ENCODE measurements around the gene TLN1.

TLN1 gene

GRCh38 chr9:35703906-35704672 is 27.9 kb downstream of the TLN1 start:
- no peak for DNase-seq (ENCODE audit: low read depth)

GRCh38 chr9:35702696-35703095 is 29.3 kb downstream of the TLN1 start:
- H3K4me3 ChIP-seq (ENCODE audit: low read depth, low read length), result no peak overlapping the region
- DNase-seq (ENCODE audit: low read depth), result no peak
- no peak for TF ChIP-seq CTCF (IDR thresholded peaks at IDR 0.05; ENCODE audit: insufficient read depth, low read depth, low read length, missing control alignments)

More at GRCh38 chr9:35703906-35704672, 27.9 kb downstream of the TLN1 start:
- no peak for TF ChIP-seq CTCF (IDR thresholded peaks at IDR 0.05; ENCODE audit: insufficient read depth, low read depth, low read length, missing control alignments)
- H3K4me3 ChIP-seq (ENCODE audit: low read depth, low read length), result no peak overlapping the region

GRCh38 chr9:35700942-35701341 is 31.1 kb downstream of the TLN1 start:
- H3K4me3 ChIP-seq (ENCODE audit: low read depth, low read length), result no peak overlapping the region
- DNase-seq (ENCODE audit: low read depth), result no peak
- no peak for TF ChIP-seq CTCF (IDR thresholded peaks at IDR 0.05; ENCODE audit: insufficient read depth, low read depth, low read length, missing control alignments)

GRCh38 chr9:35700031-35700430 is 32.0 kb downstream of the TLN1 start:
- DNase-seq (ENCODE audit: low read depth), result no peak
- no peak for TF ChIP-seq CTCF (IDR thresholded peaks at IDR 0.05; ENCODE audit: insufficient read depth, low read depth, low read length, missing control alignments)
- no peak overlapping the region for H3K4me3 ChIP-seq (ENCODE audit: low read depth, low read length)

GRCh38 chr9:35698231-35698630 is 33.8 kb downstream of the TLN1 start:
- H3K4me3 ChIP-seq (ENCODE audit: low read depth, low read length), result no peak overlapping the region
- no peak for DNase-seq (ENCODE audit: low read depth)
- no peak for TF ChIP-seq CTCF (IDR thresholded peaks at IDR 0.05; ENCODE audit: insufficient read depth, low read depth, low read length, missing control alignments)

- no peak for DNase-seq (ENCODE audit: low read depth)
- no peak overlapping the region for H3K4me3 ChIP-seq (ENCODE audit: low read depth, low read length)
- TF ChIP-seq CTCF (IDR thresholded peaks at IDR 0.05; ENCODE audit: insufficient read depth, low read depth, low read length, missing control alignments), result no peak
Observed at GRCh38 chr9:35697486-35697885, 34.5 kb downstream of the TLN1 start.

All from GM12865 (cell line).